ENCODE results near the gene SLC48A1.

The SLC48A1 gene

GRCh38 chr12:47744778-47745436, 28.1 kb upstream of the SLC48A1 start:
- DNase-seq, result no peak

DNA sequence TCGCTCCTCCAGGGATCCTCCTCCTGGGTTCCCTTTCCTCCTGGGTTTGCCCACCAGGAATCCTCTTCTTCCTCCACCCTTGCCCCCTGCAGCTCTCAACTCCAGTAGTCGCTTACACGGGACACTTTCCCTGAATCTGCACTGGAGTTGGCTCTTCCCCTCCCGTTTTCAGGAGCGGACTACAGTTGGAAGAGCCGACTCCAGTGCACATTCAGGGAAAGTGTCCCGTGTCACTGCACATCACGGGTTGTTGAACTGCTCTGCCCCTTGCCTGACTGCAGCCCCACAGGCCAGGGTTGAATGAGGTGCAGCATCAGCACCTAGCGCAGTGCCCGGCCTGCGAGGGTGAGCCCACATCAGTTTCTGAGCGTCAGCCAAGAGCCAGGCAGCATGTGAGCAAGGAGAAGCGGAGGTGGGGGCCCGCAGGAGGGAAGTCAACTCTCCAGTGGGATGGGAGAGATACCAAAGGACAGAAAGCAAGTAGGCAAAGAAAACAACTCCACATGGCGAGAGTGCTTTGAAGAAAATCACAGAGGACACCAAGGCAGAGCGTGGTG, 27.5 kb upstream of the SLC48A1 start:
- DNase-seq, result no peak

DNA sequence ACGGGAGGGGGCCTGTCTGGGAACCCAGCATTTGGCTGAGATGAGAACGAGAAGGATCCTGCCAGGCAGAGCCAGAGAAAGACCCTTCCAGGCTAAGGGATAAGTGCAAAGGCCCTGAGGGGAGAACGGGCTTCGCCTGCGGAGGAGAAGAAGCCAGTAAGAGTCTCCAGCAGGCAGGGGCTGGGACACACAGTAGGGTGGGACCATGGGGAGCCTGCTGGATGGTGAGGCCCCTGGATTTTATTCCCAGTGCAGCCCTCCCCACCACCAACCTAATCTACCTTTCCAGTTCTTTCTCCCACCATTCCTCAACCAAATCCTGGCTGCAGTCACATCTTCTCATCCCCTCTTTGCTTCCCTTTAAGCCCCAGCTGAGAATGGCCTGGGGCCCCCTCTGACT, 27.0 kb upstream of the SLC48A1 start:
- no peak for DNase-seq

DNA sequence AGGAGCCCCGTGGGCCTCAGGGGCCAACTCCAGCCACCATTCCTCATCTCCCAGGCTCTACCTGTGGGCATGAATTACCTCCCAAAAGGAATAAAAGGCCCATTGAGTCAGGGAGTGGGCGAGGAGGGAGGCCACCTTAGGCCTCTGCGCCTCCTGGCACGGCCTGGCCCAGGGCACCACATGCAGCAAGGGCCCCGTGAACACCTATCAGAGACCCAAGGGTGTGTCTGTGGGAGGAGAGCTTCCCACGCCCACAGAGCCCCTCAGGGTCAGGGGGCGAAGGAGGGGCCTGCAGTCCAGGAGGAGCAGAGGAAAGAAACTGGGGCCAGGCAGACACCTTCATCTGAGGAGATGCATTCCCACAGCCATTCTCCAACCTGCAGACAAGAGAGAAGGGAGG, 26.5 kb upstream of the SLC48A1 start:
- no peak for DNase-seq

DNA sequence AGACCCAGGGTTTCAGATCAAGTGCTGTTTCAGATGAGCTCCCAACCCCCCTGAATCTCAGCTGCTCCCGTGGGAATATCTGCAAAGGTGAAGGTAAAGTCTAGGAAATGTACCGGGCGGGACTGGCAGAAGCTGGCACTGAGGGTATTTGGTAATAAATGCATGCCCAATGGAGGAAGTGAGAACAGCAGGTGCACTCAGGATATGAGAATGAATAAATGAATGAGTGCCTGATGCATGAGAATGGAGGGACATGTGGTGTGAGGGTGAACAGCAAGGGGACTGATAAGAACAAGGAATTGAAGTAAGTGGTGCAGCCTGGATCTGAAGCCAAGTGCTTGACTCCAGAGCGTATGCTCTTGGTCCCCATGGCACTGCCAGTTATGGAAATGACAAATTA, 25.9 kb upstream of the SLC48A1 start:
- no peak for DNase-seq

- no peak for DNase-seq
Observed at GRCh38 chr12:47747596-47748506, 25.2 kb upstream of the SLC48A1 start.

DNA sequence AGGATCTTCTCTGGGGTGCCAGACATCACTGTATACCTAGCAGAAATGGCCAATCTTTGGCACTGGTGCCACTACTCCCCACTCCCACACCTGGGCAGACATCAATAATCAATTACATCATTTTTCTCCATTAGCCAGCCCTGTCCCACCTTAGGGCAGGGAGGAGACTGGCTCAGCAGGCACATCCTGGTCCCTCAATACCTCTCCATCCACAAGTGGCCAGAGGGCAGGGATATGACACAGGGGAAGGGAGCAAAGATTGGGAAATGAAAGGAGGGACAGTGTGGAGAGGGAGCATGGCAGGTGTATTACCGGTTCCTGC, 24.6 kb upstream of the SLC48A1 start:
- DNase-seq, result no peak

GRCh38 chr12:47748899-47749298, 24.1 kb upstream of the SLC48A1 start:
- DNase-seq, result no peak

GRCh38 chr12:47750229-47750798, 22.7 kb upstream of the SLC48A1 start:
- no peak for DNase-seq

DNA sequence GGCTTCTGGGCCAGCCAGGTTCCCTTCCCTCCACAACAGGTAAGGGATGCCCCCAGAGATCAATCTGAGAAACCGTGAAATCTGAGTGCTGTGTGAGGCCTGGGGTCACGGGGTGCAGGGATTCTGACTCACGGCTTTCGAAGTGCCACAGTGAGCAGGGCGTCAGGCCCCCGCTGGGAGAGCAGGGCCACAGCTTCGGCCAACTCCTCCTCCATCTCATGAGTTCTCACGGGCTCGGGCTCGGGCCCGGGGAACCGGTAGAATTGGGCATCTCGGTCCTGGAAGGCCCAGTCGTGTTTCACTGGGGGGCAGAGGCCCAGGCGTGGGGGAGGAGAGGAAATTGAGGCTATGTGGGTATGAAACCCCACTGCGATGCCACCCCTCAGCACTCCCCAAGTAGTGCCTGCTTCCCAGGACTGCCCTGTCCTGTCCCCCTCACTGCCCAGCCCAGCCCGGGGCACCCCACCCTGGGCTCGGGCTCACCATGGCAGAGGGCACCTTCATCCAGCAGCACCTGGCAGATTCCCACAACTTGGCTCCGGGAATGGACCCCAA, 22.0 kb upstream of the SLC48A1 start:
- DNase-seq, result no peak

- no peak for DNase-seq
Observed at GRCh38 chr12:47751561-47751960, 21.5 kb upstream of the SLC48A1 start.

- no peak for DNase-seq
Observed at GRCh38 chr12:47752121-47752520, 20.9 kb upstream of the SLC48A1 start.

DNA sequence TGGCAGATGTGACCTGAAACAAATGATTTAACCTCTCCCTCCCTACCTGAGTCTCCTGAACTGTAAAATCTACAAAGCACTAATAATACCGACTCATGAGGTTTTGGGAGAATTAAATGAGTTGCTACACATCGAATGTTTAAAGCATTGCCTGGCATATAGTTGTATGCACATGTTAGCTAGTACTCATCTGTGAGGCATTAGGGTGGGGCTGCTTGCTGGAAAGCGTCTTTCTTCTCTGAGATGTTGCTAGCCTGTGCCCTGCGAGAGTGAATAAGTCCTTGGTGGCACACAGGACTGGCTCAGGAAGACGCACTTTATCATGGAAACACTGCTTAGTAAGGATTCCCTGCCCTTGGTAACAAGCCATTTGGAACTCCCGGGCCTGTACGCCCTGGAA, 20.5 kb upstream of the SLC48A1 start:
- no peak for DNase-seq

DNA sequence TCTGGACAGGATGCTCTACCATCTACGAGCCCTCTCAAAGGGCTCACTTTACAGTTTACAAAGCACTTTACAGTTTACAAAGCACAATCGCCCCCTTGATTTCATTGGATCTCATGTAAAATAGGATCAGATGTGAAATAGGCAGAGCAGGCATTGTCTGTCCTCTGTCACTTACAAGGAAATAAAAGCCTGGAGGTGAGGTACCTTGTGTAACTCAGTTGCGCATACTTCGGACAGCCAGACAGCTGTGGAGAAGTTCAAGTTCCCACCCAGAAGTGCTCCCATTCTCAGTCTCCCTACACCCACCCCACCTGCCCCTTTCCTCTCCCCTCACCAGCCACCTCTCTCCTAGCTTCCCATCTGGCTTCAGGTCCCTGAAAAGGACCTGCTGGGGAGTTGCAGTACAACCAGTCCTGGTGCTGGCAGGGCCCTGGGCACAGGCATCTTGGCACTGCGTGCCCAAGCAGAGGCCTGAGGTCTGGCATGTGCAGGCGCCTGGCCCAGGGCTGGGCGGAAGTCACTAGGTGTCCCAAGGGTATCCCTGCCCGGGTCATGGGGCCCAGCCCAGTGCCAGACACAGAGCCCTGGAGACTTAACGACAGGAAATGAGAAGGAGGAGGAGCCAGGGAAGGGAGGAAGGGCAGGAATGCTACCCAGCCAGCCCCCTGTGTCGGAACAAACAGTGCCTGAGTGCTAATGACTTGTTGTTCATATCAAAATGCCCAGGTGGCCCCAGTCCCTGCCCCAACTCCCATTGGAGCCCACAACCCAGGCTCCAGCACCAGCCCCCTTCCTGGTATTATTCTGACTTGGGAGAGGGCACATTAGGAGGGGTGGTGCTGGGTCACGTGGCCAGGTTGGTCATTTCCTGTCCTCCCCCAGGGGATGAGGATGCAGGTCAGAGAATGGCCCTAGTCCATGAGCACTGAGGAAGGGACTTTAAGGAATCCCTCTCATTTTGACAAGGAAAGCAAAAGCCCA, 19.7 kb upstream of the SLC48A1 start:
- DNase-seq, result no peak

- no peak for DNase-seq
Observed at GRCh38 chr12:47754126-47754525, 18.9 kb upstream of the SLC48A1 start.

DNA sequence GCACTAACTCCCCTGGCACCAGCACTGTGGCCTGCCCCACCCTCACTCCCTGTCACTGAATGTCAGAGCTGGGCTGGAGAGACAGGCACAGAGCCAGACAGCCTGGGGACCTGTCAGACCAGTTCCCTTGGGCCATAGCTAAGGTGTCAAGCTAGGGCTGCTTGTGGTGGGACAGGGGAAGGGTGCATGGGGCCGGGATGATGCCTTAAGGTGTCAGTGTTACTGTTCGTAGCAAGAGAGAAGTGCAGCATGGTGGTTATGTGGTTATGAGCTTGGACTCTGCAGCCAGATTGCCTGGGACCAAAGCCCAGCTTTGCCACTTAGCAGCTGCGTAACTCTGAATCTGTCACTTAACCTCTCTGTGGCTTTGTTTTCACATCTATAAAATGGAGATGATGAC, 18.2 kb upstream of the SLC48A1 start:
- DNase-seq, result no peak

- no peak for DNase-seq
Observed at GRCh38 chr12:47755655-47756562, 17.1 kb upstream of the SLC48A1 start.

- no peak for DNase-seq
Observed at GRCh38 chr12:47757364-47757839, 15.6 kb upstream of the SLC48A1 start.

GRCh38 chr12:47757840-47758583, 15.0 kb upstream of the SLC48A1 start:
- no peak for DNase-seq

DNA sequence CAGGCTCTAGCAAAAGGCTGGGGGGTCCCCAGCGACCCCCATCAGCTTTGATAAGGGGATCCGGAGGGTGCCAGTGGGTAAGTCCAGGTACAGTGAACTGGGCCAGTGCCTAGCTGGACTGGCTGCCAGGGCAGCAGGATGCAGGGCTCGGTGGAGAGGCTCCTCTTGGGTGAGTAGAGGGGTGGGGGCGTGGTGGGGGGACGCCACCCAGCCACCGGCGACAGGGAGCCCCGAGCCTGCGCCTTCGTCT, 14.5 kb upstream of the SLC48A1 start:
- DNase-seq, result no peak
